ENCODE measurements around the gene BICRA.

DNA sequence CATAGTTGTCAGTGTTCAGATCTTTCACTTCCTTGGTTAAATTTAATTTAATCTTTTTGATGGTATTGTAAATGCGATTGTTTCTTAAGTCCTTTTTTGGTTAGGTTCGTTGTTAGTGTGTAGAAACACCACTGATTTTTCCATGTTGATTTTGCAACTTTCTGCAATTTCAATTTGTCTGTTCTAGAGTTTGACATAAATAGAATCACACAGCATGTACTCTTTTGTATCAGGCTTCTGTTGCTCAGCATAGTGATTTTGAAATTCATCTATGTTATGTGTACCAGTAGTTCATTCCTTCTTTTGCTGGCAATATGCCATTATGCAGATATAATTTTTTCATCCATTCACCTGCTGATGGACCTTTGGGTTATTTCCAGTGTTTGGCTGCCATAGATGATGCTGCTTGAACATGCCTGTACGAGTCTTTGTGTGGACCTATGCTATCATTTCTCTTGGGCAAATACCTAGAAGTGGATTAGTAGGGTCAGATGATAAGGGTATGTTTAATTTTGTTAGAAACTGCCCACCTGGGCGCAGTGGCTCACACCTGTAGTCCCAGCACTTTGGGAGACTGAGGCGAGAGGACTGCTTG lies 33.1 kb downstream of the BICRA start:
- TF ChIP-seq, protein P1, sequence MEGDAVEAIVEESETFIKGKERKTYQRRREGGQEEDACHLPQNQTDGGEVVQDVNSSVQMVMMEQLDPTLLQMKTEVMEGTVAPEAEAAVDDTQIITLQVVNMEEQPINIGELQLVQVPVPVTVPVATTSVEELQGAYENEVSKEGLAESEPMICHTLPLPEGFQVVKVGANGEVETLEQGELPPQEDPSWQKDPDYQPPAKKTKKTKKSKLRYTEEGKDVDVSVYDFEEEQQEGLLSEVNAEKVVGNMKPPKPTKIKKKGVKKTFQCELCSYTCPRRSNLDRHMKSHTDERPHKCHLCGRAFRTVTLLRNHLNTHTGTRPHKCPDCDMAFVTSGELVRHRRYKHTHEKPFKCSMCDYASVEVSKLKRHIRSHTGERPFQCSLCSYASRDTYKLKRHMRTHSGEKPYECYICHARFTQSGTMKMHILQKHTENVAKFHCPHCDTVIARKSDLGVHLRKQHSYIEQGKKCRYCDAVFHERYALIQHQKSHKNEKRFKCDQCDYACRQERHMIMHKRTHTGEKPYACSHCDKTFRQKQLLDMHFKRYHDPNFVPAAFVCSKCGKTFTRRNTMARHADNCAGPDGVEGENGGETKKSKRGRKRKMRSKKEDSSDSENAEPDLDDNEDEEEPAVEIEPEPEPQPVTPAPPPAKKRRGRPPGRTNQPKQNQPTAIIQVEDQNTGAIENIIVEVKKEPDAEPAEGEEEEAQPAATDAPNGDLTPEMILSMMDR (IDR thresholded peaks at IDR 0.05): no peak
- TF ChIP-seq POLR2AphosphoS5 (IDR thresholded peaks at IDR 0.05; ENCODE audit: insufficient read depth in 1 of 2, low read depth in 1 of 2): no peak

Measured in vagina (tissue), 2 donors.